HG03442 (cell line): Measurements from ENCODE around the gene MACROH2A1.

ENCODE experiments used
- ATAC-seq: cut with Tn5 transposase; IDR thresholded peaks from one replicate; pipeline ENCODE4 v1.9.1; 2021; ENCODE audit warnings: mild to moderate bottlenecking, moderate library complexity; ENCODE audit not compliant: unreplicated experiment

Gene MACROH2A1

GRCh38 chr5:135296900-135297816 is 101.9 kb downstream of the MACROH2A1 start:
- no peak for ATAC-seq

- no peak for ATAC-seq
These were observed 103.2 kb downstream of the MACROH2A1 start for GRCh38 chr5:135295852-135296251.

- no peak for ATAC-seq
These were observed 104.2 kb downstream of the MACROH2A1 start for GRCh38 chr5:135294793-135295192.

- no peak for ATAC-seq
These were observed 109.4 kb downstream of the MACROH2A1 start for GRCh38 chr5:135289651-135290050.

- no peak for ATAC-seq
These were observed 111.5 kb downstream of the MACROH2A1 start for GRCh38 chr5:135287551-135287950.
